Activated gamma-delta T cell treated with anti-CD3 and anti-CD28 coated beads, Interleukin-2, amount 50 U/mL, for 16 hours (primary cell): Measurements from ENCODE around the gene TM7SF2.
"Not testable (repeated sequence)": the region's sequence is repeated elsewhere in the genome, so short reads cannot be mapped to it uniquely, and the experiment has no call there.

ENCODE experiments used
- DNase-seq: peaks from one replicate; pipeline ENCODE4 v3.0.0-alpha.2; 2020; ENCODE audit warnings: low read depth

TM7SF2 gene

GRCh38 chr11:65130631-65131416 lies 19.2 kb downstream of the TM7SF2 start:
- DNase-seq = no peak

- no peak for DNase-seq
Observed at GRCh38 chr11:65131417-65131776, 19.7 kb downstream of the TM7SF2 start.

GRCh38 chr11:65131895-65132237 lies 20.2 kb downstream of the TM7SF2 start:
- DNase-seq = no peak

DNA sequence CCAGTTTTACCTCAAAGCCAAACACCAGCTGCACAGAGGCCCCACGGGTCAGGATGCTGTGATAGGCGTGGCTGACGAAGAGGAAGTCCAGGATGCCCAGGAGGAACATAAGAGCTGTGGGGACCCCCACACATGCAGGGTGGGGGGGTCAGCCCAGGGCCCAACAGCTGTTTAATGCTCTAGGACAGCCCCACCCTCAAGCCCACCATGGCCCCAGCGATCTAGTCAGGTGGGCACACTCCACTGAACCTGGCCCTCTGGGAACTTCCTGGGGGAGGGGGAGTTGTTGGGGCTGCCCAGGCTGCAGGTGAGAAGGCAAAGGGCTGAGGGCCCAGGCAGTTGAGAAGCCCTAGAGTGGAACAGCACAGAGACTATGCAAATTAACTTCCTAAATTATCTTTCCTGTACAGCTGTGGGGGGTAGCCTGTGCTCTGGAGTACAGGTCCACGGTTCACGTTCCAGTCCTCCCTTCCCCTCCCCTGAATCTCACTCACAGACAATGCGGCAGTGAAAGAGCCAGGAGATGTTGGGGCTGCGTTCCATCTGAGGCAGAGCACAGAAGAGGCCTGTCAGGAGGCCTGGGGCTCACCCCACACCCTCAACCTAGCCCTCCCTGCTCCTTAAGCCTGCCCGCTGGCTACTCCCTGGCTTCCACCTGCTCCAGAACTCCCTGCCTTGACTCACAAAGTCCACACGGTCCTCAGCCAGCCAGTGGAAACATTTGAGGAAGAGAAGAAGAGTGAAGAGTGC lies 20.7 kb downstream of the TM7SF2 start:
- no peak for DNase-seq

GRCh38 chr11:65132988-65133700 lies 21.5 kb downstream of the TM7SF2 start:
- DNase-seq = no peak

DNA sequence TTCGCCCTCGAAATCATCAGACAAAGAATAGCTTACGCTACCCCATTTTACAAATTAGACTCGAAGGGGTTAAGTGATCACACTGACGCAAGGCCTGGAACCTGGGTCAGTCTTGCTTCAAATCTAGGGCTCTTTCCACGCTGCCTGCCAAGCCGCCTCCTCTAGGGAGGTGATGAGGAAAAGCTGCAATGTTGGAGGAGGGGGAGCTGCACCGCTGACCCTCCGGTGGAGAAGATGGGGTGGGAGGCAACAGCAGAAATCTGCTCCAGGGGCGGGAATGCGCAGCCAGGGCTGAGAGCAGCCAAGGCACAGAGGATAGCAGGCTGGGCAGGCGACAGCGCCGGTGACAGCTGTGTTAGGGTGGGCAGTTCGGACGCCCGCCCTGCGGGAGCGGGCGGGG lies 22.1 kb downstream of the TM7SF2 start:
- DNase-seq = no peak

GRCh38 chr11:65134240-65134951 lies 22.7 kb downstream of the TM7SF2 start, which contains the start of gene SYVN1:
Gene SYVN1, minus strand, starts transcription at chr11:65134519. Its CDS starts 918 bp downstream, at chr11:65133601.
- peak; percentile 91 for DNase-seq

- peak; percentile 76 for DNase-seq
Observed at GRCh38 chr11:65134952-65135632, 23.4 kb downstream of the TM7SF2 start.

DNA sequence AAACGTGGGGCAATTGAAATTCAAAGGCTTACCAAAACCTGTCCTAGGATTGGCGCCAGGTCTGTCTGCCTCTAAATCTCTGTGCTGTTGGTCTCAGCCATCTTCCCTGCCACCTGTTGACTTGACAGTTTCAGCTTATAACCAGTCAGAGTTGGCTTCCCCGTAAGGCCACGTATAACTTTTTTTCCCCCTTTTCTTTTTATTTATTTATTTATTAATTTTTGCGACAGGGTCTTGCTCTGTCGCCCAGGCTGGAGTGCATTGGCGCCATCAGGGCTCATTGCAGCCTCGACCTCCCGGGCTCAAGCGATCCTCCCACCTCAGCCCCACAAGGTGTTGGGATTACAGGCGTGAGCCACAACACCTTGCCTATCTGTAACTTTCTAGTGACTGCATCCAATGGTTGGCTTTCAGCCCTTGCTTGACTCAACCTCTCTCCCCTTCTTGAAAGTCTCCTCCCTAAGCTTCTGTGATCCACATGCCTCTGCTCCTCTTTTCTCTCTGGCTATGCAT lies 24.0 kb downstream of the TM7SF2 start:
- DNase-seq = no peak

GRCh38 chr11:65136515-65137096 lies 24.9 kb downstream of the TM7SF2 start:
- no peak for DNase-seq

GRCh38 chr11:65141896-65142494 lies 30.3 kb downstream of the TM7SF2 start:
- no peak for DNase-seq

DNA sequence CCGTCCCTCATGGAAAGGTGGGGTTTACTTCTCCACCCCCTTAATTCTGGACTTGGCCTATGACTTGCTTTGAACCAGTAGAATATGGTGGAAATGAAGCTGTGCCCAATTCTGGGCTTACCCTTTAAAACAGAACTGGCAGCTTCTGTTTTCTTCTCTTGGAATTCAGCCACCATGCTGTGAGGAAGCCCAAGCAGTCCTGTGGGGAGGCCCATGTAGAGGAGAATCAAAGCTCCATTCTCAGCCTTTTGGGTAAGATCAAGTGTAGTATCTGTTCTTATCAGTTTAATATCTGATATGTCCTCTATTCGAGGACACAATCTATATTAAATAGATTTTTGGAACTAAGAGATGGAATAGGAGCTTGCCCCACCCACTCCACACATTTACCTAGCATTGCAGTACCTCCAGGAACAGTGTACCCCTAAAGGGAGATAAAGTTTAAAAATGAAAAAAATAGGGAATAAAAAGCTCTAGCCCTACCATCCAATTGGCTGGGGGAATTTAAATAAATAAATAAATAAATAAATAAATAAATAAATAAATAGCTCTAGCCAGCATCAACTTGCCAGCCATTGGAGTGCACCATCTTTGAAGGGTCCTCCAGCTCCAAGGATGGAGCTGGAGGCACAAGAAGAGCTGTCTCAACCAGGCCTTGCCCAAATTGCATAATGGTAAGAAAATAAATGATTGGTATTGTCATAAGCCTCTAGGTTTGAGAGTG lies 35.8 kb downstream of the TM7SF2 start:
- DNase-seq = no peak

DNA sequence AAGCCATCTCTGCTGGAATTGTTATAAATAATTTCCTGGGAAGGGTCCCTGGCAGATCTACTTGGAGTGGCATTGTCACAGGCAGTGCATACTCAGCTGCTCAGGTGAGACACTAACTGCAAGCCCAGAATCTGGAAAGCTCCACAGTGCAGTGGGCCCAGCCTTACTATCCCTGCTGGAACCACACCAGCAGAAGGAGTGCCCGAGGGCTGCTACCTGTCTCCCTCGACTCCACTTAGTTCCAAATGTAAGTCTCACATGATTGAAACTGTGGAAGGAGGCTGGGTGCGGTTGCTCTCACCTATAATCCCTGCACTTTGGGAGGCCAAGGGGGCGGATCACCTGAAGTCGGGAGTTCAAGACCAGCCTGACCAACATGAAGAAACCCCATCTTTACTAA lies 37.0 kb downstream of the TM7SF2 start:
- DNase-seq = no peak

DNA sequence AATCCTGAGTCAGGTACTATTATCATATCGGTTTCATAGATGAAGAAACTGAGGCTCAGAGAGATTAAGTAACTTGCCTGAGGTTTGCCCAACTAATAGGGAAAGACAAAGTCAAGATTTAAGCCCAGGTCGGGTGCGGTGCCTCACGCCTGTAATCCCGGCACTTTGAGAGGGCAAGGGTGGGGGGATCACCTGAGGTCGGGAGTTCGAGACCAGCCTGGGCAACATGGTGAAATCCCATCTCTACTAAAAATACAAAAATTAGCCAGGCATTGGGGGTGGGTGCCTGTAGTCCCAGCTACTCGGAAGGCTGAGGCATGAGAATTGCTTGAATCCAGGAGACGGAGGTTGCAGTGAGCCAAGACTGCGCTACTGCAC lies 38.4 kb downstream of the TM7SF2 start:
- DNase-seq = not testable (repeated sequence)

DNA sequence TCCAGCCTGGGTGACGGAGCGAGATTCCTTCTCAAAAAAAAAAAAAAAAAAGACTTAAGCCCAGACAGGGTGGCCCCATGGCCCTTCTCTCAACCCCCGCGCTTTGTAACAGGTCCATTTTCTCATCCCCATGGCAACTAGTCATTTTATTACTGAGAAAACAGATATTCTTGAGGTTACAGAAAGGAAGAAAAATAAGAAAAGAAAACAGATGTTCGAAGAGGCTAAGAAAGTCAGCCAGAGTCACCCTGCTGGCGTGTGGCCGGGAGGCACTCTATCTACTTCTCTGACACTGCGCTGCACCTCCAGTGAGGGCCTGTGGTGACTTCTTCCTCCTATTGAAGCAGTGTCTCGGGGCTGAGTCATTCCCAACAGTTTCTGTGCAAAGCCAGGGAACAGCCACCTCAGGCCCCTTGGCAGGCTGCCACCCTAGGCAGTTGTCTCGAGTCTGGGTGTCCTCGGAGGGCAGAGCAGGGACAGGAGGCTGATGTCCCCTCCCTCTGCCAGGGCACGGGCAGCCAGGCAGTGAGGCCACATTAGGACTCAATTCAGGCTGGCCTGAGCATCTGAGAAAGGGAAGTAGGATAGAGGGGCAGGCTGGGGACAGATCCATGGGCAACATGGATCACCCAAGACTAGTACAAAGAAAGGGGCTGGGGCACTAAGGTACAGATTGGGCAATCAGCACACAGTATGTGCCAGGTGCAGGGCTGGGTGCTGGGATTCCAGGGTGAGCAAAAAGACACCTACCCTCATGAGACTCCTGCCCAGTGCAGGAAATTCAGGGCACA lies 39.0 kb downstream of the TM7SF2 start:
- no peak for DNase-seq

DNA sequence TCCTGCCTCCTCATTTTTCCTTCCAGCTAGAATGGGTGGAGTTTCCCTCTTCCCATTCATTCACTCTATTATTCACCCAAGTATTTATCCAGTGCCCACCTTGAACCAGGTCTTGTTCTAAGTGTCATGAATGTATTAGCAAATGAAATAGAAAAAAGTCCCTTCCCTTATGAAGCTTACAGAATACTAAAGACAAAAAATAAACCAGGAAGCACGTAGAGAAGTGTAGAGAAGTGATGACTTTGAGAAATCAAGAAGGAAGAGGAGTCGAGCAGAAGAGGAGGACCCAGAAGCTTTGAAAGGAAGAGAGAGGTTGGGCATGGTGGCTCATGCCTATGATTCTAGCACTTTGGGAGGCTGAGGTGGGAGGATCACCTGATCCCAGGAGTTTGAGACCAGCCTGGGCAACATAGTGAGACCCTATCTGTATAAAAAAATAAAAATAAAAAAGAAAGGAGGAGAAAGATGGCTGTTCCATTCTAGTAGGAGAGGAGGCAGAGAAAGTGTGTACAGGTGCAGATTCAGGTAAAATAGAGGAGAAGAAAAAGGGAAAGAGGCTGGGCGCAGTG lies 39.7 kb downstream of the TM7SF2 start:
- DNase-seq = no peak

- DNase-seq = no peak
Observed at GRCh38 chr11:65152122-65152521, 40.5 kb downstream of the TM7SF2 start.

GRCh38 chr11:65156256-65156655 lies 44.6 kb downstream of the TM7SF2 start:
- DNase-seq = no peak

DNA sequence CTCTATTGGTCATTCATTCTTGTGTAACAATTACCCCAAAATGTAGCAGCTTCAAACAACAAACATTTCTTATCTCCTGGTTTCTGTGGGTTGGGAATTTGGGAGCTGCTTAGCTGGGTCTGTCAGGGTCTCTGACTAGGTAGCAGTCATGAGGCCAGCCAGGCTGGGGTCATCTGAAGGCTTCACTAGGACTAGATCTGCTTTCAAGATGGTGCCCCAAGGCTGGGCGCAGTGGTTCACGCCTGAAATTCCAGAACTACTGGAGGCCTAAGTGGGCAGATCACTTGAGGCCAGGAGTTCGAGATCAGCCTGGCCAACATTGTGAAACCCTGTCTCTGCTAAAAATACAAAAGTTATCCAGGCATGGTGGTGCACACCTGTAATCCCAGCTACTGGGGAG lies 45.3 kb downstream of the TM7SF2 start:
- no peak for DNase-seq
